Measurements from ENCODE around the gene SAFB.

Gene SAFB

DNA sequence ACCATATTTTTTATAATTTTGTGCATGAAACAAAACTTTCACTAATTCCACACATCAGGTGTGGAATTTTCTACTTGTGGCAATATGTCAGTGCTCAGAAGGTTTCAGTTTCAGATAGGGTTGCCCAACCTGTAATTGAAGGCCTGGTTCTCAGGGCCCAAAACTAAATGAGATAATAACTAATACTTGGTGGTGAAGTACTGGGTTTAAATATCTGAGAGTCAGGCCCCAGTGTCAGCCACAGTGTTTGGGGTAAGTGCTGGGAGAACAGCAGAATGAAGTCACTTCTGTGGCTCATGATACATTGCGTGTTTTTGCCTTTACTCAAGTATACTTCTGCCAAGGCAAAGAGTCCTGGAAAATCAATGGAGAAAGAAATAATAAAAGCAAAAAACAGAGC is 5.6 kb downstream of the SAFB start:
- DNase-seq: no peak

DNA sequence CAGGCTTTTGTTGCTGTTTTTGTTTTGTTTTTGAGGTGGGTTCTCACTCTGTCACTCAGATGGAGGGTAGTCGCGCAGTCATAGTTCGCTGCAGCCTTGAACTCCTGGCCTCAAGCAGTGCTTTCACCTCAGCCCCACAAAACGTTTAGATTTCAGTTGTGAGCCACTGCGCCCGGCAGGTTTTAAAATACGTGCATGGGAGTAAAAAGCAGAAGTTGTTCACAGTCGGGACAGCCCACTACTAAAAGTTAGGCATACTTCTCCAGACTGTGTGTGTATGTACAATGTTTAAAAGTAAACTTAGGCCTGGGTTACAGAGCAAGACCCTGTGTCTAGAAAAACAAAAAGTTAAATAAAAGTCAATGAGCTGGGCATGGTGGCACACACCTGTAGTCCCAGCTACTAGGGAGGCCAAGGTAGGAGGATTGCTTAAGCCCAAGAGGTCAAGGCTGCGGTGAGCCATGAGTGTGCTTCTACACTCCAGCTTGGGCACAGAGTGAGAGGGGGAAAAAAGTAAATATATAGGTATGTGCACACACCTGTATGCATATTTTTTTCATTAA is 6.1 kb downstream of the SAFB start:
- DNase-seq: no peak

GRCh38 chr19:5631567-5632240 is 8.8 kb downstream of the SAFB start:
- no peak for DNase-seq

GRCh38 chr19:5632241-5632612 is 9.3 kb downstream of the SAFB start:
- no peak for DNase-seq

GRCh38 chr19:5632657-5633056 is 9.8 kb downstream of the SAFB start:
- no peak for DNase-seq

GRCh38 chr19:5635427-5635826 is 12.5 kb downstream of the SAFB start:
- no peak for DNase-seq

GRCh38 chr19:5637971-5638370 is 15.1 kb downstream of the SAFB start:
- DNase-seq: no peak

DNA sequence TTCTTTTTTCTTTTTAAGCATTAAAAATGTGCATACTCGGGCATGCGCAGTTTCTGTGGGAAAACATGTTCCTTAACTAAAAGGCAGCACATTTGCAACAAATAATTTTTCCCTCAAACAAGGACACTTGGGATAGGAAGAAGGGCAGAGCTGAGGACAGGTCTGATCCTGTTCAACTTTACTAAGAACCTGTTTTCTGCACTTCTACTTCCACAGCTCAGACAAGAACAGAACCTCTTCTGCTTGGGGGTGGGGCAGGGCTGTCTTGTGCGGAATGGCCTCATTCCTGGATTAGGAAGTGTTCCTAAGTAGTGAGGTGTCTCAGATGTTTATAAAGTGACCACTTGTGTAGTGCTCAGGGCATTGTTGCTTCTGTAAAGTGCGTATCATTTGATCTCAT is 18.3 kb downstream of the SAFB start:
- DNase-seq: no peak

GRCh38 chr19:5642204-5642603 is 19.3 kb downstream of the SAFB start:
- DNase-seq: no peak

DNA sequence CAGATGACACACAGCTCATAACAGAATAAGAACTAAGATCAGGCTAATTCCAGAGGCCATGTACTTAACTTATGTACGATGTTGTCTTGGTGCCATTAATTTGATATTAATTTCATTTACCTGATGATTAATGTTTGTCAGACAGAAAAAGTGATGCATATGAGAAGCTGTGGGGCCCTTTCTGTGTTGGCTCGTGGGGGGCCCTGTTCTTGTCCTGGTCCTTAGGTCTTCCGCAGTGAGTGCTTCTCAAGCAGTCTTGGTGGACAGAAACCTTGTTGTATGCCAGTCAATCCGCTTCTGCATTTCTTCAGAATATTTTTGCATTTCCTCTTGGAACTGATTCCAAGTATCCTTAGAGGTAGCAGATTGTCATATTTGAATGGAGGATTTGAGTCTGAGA is 20.2 kb downstream of the SAFB start:
- no peak for DNase-seq

GRCh38 chr19:5644037-5644436 is 21.2 kb downstream of the SAFB start:
- no peak for DNase-seq

DNA sequence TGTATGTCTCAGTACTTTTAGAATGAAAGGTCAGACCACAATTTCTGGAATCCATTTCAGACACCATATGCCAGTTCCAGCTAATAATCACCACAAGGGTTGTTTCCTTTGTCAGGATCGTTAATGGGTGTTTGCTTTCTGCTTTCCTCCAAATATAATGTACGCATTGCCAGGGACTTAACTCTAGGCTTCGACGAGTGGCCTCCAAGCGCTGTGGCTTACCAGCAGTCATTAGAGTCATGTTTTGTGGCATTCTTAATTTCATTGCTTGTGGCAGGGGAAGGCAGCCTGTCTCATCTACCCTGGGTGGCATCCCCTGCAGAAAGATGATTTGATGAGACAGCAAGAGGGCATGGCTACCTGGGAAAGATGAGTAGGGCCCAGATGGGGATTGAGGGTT is 22.5 kb downstream of the SAFB start:
- DNase-seq: no peak

DNA sequence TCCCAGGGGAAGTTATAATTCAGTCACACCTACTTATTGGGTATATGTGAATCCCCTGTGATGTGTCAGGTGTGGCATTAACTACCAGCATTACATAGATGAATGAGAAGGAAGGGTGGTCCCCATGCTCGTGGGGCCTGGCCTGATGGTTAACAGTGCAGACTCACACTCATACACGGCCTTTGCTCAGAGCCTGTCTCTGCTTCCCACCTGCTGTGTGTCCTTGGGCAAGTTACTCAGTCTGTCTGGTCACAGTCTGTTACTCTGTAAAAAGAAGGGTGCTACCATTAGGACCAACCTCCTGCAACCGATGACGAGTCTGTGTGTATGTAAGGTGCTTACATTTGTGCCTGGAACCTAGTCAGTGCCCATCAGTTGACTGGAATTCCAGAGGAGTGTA is 23.8 kb downstream of the SAFB start:
- no peak for DNase-seq

DNA sequence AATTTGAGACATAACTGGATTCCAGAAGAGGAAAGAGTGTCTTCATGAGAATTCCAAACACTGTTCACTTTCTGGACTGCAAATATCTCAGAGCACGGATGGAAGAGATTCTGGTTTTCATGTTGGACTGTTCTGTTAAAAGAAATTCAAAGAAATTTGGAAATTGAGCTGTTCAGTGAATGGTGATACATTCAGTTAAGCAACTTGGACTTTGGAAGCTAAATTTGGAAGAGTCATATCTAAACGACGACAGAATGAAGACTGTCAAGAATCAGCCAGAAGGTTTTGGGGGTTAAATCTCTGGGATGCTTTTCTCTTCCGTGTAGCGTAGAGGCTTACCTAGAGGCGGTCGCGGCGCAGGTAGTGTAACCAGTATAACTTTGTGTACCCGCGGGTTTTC is 25.6 kb downstream of the SAFB start:
- no peak for DNase-seq

DNA sequence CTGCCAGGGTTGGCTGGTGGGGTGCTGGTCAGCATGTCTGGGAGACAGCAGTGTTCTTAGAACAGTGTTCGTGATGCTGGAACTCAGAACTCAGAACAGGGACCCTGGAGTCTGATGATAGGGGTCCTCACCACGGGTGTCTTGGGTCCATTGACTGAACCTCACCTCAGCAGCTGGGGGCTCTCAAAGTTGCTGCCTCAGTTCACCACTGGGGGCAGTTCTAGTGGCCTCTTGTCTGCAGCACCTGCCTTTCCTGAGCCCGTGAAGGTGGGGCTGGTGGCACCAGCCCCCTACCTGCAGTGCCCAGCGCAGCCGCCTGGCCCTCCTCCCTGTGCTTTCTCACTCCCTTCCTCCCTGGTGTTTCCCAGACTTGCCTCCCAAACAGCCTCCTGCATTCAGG is 28.5 kb downstream of the SAFB start:
- DNase-seq: no peak

GRCh38 chr19:5652261-5652660 is 29.4 kb downstream of the SAFB start:
- DNase-seq: no peak

DNA sequence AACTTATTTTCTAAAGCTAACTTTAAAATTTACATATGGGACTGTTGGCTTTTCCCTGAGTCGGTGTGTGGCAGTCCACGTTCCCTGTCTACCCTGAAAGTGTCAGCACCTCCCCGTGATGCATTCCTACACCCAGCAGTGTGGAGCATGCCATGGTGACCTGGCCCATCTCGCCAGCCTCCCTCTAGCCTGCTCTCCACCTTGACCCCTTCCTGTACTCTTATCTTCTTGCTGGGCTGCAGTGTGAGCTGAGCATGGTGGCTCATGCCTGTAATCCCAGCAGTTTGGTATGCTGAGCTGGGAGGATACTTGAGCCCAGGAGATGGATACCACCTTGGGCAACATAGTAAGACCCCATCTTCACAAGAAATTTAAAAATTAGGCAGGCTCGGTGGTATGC is 32.0 kb downstream of the SAFB start:
- DNase-seq: no peak

- DNase-seq: no peak
Measured at GRCh38 chr19:5655412-5655811, 32.5 kb downstream of the SAFB start.

DNA sequence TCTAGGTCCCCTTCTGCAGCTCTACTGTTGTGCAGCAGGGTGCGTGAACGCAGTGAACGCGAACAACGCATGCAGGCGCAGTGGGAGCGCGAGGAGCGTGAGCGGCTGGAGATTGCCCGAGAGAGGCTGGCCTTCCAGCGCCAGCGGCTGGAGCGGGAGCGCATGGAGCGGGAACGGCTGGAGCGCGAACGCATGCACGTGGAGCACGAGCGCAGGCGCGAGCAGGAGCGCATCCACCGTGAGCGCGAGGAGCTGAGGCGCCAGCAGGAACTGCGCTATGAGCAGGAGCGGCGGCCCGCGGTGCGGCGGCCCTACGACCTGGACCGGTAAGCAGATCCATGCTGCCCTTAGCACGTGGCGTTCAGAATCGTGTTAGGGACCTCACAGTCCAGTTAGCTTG is 38.6 kb downstream of the SAFB start:
- no peak for DNase-seq

GRCh38 chr19:5663904-5664303 is 41.0 kb downstream of the SAFB start:
- no peak for DNase-seq

GRCh38 chr19:5664515-5664914 is 41.6 kb downstream of the SAFB start:
- no peak for DNase-seq

GRCh38 chr19:5665781-5666513 is 43.1 kb downstream of the SAFB start:
- no peak for DNase-seq

GRCh38 chr19:5666921-5667610 is 44.2 kb downstream of the SAFB start:
- no peak for DNase-seq

- no peak for DNase-seq
Measured at GRCh38 chr19:5667751-5668271, 44.9 kb downstream of the SAFB start.

All from cerebellar nuclear complex (tissue), 1 donor.